HL-60 (cell line): ENCODE results near the gene CSNK1G1.

Experiments used
- DNase-seq, 2 experiments: peaks; one replicate each; pipeline ENCODE4 v3.0.0-alpha.2; 2010 to 2020; ENCODE audit warnings: low read depth in 1 of 2, low spot score in 1 of 2
- H3K27ac ChIP-seq: fragments of 250-450 bp; sonication (Bioruptor Pico); replicated peaks from 2 replicates; pipeline ENCODE4 v1.5.1; 2020; ENCODE audit warnings: mild to moderate bottlenecking, moderate library complexity
- H3K27me3 ChIP-seq: fragments of 250-450 bp; sonication (Bioruptor Pico); 2 replicates; pipeline ENCODE4 v1.5.1; 2021; ENCODE audit warnings: mild to moderate bottlenecking, moderate library complexity; ENCODE audit not compliant: insufficient read depth, poor library complexity, severe bottlenecking
- H3K4me3 ChIP-seq: replicated peaks from 2 replicates; pipeline ENCODE4 v1.5.1; 2011; ENCODE audit warnings: mild to moderate bottlenecking, control low read depth, low read length; ENCODE audit not compliant: insufficient read depth
- GABPA ChIP-seq: IDR thresholded peaks from 2 replicates; pipeline ENCODE4 v1.6.1; 2012; ENCODE audit warnings: low read depth
- POLR2AphosphoS5 ChIP-seq: IDR thresholded peaks from 2 replicates; pipeline ENCODE4 v1.6.1; 2012; ENCODE audit warnings: low read depth
- SPI1 ChIP-seq: IDR thresholded peaks from 2 replicates; pipeline ENCODE4 v1.6.1; 2012; ENCODE audit warnings: low read depth, mild to moderate bottlenecking, borderline replicate concordance
- TF ChIP-seq, protein P1 (sequence below): IDR thresholded peaks from one replicate; pipeline ENCODE4 v1.5.1; 2011; ENCODE audit warnings: low read length, control low read depth, inconsistent platforms; ENCODE audit not compliant: insufficient read depth
- TF ChIP-seq, protein P2 (sequence below): IDR thresholded peaks from 2 replicates; pipeline ENCODE4 v1.6.1; 2012; ENCODE audit warnings: low read depth; ENCODE audit not compliant: insufficient replicate concordance

Gene CSNK1G1

GRCh38 chr15:64286473-64286872 lies 69.5 kb downstream of the CSNK1G1 start:
- no peak overlapping the region for H3K4me3 ChIP-seq
- DNase-seq: no peak
- TF ChIP-seq POLR2AphosphoS5 (no peak), GABPA (no peak), SPI1 (no peak)
- TF ChIP-seq, protein P1, sequence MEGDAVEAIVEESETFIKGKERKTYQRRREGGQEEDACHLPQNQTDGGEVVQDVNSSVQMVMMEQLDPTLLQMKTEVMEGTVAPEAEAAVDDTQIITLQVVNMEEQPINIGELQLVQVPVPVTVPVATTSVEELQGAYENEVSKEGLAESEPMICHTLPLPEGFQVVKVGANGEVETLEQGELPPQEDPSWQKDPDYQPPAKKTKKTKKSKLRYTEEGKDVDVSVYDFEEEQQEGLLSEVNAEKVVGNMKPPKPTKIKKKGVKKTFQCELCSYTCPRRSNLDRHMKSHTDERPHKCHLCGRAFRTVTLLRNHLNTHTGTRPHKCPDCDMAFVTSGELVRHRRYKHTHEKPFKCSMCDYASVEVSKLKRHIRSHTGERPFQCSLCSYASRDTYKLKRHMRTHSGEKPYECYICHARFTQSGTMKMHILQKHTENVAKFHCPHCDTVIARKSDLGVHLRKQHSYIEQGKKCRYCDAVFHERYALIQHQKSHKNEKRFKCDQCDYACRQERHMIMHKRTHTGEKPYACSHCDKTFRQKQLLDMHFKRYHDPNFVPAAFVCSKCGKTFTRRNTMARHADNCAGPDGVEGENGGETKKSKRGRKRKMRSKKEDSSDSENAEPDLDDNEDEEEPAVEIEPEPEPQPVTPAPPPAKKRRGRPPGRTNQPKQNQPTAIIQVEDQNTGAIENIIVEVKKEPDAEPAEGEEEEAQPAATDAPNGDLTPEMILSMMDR: no peak
- TF ChIP-seq, protein P2, sequence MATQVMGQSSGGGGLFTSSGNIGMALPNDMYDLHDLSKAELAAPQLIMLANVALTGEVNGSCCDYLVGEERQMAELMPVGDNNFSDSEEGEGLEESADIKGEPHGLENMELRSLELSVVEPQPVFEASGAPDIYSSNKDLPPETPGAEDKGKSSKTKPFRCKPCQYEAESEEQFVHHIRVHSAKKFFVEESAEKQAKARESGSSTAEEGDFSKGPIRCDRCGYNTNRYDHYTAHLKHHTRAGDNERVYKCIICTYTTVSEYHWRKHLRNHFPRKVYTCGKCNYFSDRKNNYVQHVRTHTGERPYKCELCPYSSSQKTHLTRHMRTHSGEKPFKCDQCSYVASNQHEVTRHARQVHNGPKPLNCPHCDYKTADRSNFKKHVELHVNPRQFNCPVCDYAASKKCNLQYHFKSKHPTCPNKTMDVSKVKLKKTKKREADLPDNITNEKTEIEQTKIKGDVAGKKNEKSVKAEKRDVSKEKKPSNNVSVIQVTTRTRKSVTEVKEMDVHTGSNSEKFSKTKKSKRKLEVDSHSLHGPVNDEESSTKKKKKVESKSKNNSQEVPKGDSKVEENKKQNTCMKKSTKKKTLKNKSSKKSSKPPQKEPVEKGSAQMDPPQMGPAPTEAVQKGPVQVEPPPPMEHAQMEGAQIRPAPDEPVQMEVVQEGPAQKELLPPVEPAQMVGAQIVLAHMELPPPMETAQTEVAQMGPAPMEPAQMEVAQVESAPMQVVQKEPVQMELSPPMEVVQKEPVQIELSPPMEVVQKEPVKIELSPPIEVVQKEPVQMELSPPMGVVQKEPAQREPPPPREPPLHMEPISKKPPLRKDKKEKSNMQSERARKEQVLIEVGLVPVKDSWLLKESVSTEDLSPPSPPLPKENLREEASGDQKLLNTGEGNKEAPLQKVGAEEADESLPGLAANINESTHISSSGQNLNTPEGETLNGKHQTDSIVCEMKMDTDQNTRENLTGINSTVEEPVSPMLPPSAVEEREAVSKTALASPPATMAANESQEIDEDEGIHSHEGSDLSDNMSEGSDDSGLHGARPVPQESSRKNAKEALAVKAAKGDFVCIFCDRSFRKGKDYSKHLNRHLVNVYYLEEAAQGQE: no peak
- no peak overlapping the region for H3K27ac ChIP-seq
- no peaks in the 10 kb centered on the region for H3K27me3 ChIP-seq

- Histone ChIP-seq H3K4me3 (no peak overlapping the region), H3K27ac (no peak overlapping the region), H3K27me3 (no peaks in the 10 kb centered on the region)
- TF ChIP-seq, protein P2: no peak
- peak; percentile 66; the same call in 1 of the 2 replicates for TF ChIP-seq SPI1
- TF ChIP-seq GABPA: no peak
- DNase-seq: peak in 1 of 2 experiments; percentile 6
Measured at GRCh38 chr15:64285871-64286270, 70.1 kb downstream of the CSNK1G1 start.

DNA sequence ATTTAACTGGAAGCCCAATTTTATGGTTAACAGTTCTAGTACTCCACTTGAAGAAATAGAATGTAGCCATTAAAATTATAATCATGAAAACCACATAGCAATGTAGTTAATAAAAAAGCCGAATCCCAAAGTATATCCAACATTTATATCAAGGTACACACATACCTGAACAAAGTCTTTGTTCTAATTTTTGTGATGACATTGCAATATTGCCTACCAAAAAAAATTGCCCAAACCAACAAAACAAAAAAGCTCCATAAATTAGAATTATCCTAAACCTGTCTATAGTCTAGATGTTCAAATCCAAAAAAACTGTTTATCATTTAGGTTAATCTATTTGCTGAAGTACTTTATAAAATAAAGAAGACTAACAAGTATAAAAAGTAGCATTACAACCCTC lies 70.8 kb downstream of the CSNK1G1 start:
- DNase-seq: no peak
- Histone ChIP-seq H3K27ac (no peak overlapping the region), H3K4me3 (no peak overlapping the region), H3K27me3 (no peaks in the 10 kb centered on the region)
- TF ChIP-seq GABPA (no peak), SPI1 (no peak), POLR2AphosphoS5 (no peak)
- TF ChIP-seq, protein P2: no peak
- TF ChIP-seq, protein P1: no peak
